Lung (tissue), 12 donors: ENCODE measurements around the gene CTSD. TPM values are rescaled to one million over a fixed set of nuclear protein-coding genes. Genes with fewer than 3 reads are reported as not detected.
"Not testable (repeated sequence)": the region's sequence is repeated elsewhere in the genome, so short reads cannot be mapped to it uniquely, and the experiment has no call there.

Experiments
- ATAC-seq: fragments of 200-7000 bp; cut with Tn5 transposase; one replicate; pipeline ENCODE4 v1.9.1; 2020; ENCODE audit warnings: moderate number of reproducible peaks; ENCODE audit not compliant: insufficient read depth, low FRiP score
- DNase-seq, 3 donors: peaks; one replicate each; pipeline ENCODE4 v3.0.0-alpha.2; 2013 to 2017
- H3K27ac ChIP-seq, 2 donors: one replicate each; pipeline ENCODE4 v1.5.1; 2013; ENCODE audit warnings: mild to moderate bottlenecking in 2 of 2, moderate library complexity in 2 of 2, control low read depth in 1 of 2, inconsistent platforms in 1 of 2, low read depth in 1 of 2, low read length in 1 of 2
- H3K27me3 ChIP-seq, 3 donors: one replicate each; pipeline ENCODE4 v1.5.1; 2013; ENCODE audit warnings: low read length in 2 of 3; ENCODE audit not compliant: control insufficient read depth in 3 of 3, insufficient read depth in 3 of 3
- H3K36me3 ChIP-seq, 4 donors: one replicate each; pipeline ENCODE4 v1.5.1; 2013; ENCODE audit warnings: low read length in 4 of 4, mild to moderate bottlenecking in 1 of 4, moderate library complexity in 1 of 4; ENCODE audit not compliant: control insufficient read depth in 4 of 4, insufficient read depth in 4 of 4
- H3K4me1 ChIP-seq, 5 donors: one replicate each; pipeline ENCODE4 v1.5.1; 2013; ENCODE audit warnings: low read length in 5 of 5, mild to moderate bottlenecking in 2 of 5, moderate library complexity in 1 of 5; ENCODE audit not compliant: control insufficient read depth in 5 of 5, insufficient read depth in 5 of 5
- H3K4me3 ChIP-seq: one replicate; pipeline ENCODE4 v1.5.1; 2013; ENCODE audit warnings: mild to moderate bottlenecking, control low read depth, moderate library complexity
- H3K9ac ChIP-seq, 2 donors: one replicate each; pipeline ENCODE4 v1.5.1; 2013; ENCODE audit warnings: low read length in 2 of 2, control low read depth in 1 of 2; ENCODE audit not compliant: insufficient read depth in 1 of 2
- H3K9me3 ChIP-seq, 4 donors: one replicate each; pipeline ENCODE4 v1.5.1; 2013; ENCODE audit warnings: low read length in 3 of 4, mild to moderate bottlenecking in 1 of 4, moderate library complexity in 1 of 4; ENCODE audit not compliant: control insufficient read depth in 4 of 4, insufficient read depth in 3 of 4
- CTCF ChIP-seq: IDR thresholded peaks from 2 replicates; pipeline ENCODE4 v1.5.1; 2012; ENCODE audit warnings: mild to moderate bottlenecking; ENCODE audit errors: control extremely low read depth, extremely low read depth
- WGBS, 2 donors: extraction: QIAGEN DNeasy Blood & Tissue Kit; methylation state at CpG; one replicate each; pipeline ENCODE4 v1.1.7; 2013; 5-methylcytosine and 5-hydroxymethylcytosine counted together
- polyA plus RNA-seq, 2 donors: library from polyadenylated mRNA; stranded (reverse); fragments of 200-250 nt; gene quantifications; one replicate each; pipeline ENCODE4 v1.2.1, GENCODE V29; 2013
- total RNA-seq, 2 donors: library from RNA; depleted of rRNA in 1 of 2; stranded (reverse); fragments of >200 nt in 1 of 2; gene quantifications; one replicate each; pipeline ENCODE4 v1.2.1, GENCODE V29; 2014 to 2021
- donor health status: control.
- donor health status: control.
- donor health status: Bipolar disorder and iron deficiency.
- donor health status: healthy.
- donor health status: DM: yes; HTN: yes; CAD: no.

The CTSD gene
- total and polyA plus RNA-seq, 4 donors = 388 to 2,177 (median 1,949) TPM

- Histone ChIP-seq H3K27me3 (peaks cover 0 to 5% (median 0%) of the 10 kb centered on the region in 3 donors), H3K27ac (peak overlapping the region in 1 of 2 donors; percentile 32), H3K9ac (no peak overlapping the region), H3K9me3 (peaks cover 0 to 2% (median under 1%) of the 10 kb centered on the region in 4 donors), H3K4me1 (peaks cover 0 to 2% (median 0%) of the 10 kb centered on the region in 5 donors), H3K4me3 (no peak overlapping the region), H3K36me3 (no peaks in the 10 kb centered on the region)
- ATAC-seq (no peak), DNase-seq (no peak)
- TF ChIP-seq CTCF = no peak
- WGBS, 2 donors = 47 to 73% methylated on average over 18 of the region's 18 CpGs
Observed at GRCh38 chr11:1771273-1771672, 7.5 kb upstream of the CTSD start.

DNA sequence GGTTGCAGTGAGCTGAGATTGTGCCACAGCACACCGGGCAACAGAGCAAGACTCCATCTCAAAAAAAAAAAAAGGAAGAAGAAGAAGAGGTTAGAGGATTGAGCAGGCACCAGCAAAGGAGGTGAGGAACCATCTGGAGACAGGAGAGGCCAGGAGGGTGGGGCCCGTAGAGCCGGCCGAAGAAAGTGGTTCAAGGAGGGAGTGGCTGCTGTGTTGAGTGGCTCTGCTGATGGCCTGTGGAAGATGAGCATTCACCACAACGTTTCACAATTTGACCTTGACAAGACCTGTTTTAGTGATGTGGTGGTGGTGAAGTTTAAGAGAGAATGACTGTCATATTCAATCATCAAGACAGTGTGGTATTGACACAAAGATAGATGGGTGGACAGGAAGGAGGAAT is 6.8 kb upstream of the CTSD start:
- Histone ChIP-seq H3K27ac (no peak overlapping the region), H3K4me3 (no peak overlapping the region), H3K4me1 (peaks cover 0 to 2% (median 0%) of the 10 kb centered on the region in 5 donors), H3K9ac (no peak overlapping the region), H3K27me3 (peaks cover 0 to 5% (median 0%) of the 10 kb centered on the region in 3 donors), H3K9me3 (no peaks in the 10 kb centered on the region), H3K36me3 (no peaks in the 10 kb centered on the region)
- TF ChIP-seq CTCF = no peak
- ATAC-seq = no peak
- no peak for DNase-seq
- WGBS, 2 donors = 30 to 48% methylated on average over 5 of the region's 5 CpGs

- no peak overlapping the region for H3K27ac ChIP-seq
- no peak for TF ChIP-seq CTCF
- H3K9ac ChIP-seq = no peak overlapping the region
- H3K36me3 ChIP-seq = no peaks in the 10 kb centered on the region
- DNase-seq = no peak
- H3K27me3 ChIP-seq = peaks cover 0 to 5% (median 0%) of the 10 kb centered on the region in 3 donors
- no peak overlapping the region for H3K4me3 ChIP-seq
- ATAC-seq = no peak
- H3K4me1 ChIP-seq = peaks cover 0 to 2% (median 0%) of the 10 kb centered on the region in 5 donors
- WGBS, 2 donors = 87 to 91% methylated on average over 7 of the region's 7 CpGs
- no peaks in the 10 kb centered on the region for H3K9me3 ChIP-seq
Observed at GRCh38 chr11:1770061-1770460, 6.3 kb upstream of the CTSD start.

DNA sequence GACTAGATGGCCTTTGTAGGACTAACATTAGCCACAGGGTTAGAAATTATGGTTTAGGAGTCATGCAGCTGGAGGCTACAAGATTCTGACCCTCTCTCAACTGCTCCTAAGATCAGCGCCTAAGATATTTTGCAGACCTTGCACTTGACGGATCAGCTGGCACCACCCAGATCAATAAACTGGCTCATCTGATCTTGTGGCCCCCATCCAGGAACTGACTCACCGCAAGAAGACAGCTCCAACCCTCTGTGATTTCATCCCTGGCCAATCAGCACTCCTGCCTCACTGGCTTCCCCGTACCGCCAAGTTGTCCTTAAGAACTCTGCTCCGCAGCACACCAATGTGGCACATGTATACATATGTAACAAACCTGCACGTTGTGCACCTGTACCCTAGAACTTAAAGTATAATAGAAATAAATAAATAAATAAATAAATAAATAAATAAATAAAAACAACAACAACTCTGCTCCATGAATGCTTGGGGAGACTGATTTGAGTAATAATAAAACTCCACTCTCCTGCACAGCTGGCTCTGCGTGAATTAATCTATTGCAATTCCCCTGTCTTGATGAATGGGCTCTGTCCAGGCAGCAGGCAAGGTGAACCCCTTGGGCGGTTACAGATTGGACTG is 5.7 kb upstream of the CTSD start:
- WGBS, 2 donors = 84 to 90% methylated on average over 9 of the region's 9 CpGs
- not testable (repeated sequence) for DNase-seq, H3K9me3 ChIP-seq, H3K4me1 ChIP-seq, H3K4me3 ChIP-seq, H3K36me3 ChIP-seq, H3K27me3 ChIP-seq, H3K27ac ChIP-seq, H3K9ac ChIP-seq, ATAC-seq
